K562 (cell line): ENCODE results near the gene HEMK1. TPM values are rescaled to one million over a fixed set of nuclear protein-coding genes. Genes with fewer than 3 reads are reported as not detected.

Source experiments
- ATAC-seq: fragments of 200-7000 bp; cut with Tn5 transposase; 3 replicates; pipeline ENCODE4 v1.9.1; 2020; ENCODE audit warnings: moderate library complexity
- BruUV-seq: library from RNA; stranded (reverse); fragments of 400-500 nt; replicated peaks from 2 replicates; lab custom pipeline; 2021; lab: Mats Ljungman, UMichigan
- CTCF ChIA-PET: fragments of 300-600 bp; formaldehyde crosslinking; extraction: SDS; loops from one replicate; lab custom pipeline; 2021; ENCODE audit warnings: low intra/inter-chr PET ratio; lab: Yijun Ruan, JAX
- POLR2A ChIA-PET: fragments of 300-600, 350-650 bp; sonication (Branson Sonifier 250); formaldehyde crosslinking; extraction: SDS; loops from one replicate; lab custom pipeline; 2021; ENCODE audit warnings: antibody characterized with exemption, inconsistent platforms; lab: Yijun Ruan, JAX
- DNase-seq, 4 experiments: peaks; one replicate each; pipeline versions ENCODE4 v3.0.0 to v3.0.0-alpha.2; 2011 to 2018; ENCODE audit warnings: low spot score in 3 of 4, mixed read lengths in 3 of 4; ENCODE audit errors: extremely low read depth in 1 of 4
- FAIRE-seq: peaks from 2 replicates; lab custom pipeline; 2011; peaks lifted over from hg19 to GRCh38; lab: Jason Lieb, UNC
- H2AFZ ChIP-seq: 2 replicates; pipeline ENCODE4 v1.6.0; 2011; ENCODE audit warnings: low read depth, low read length, control low read depth, inconsistent platforms
- H3K27ac ChIP-seq: fragments of 200-600 bp; 3 replicates; pipeline ENCODE4 v1.8.0; 2011; ENCODE audit warnings: low read depth, mild to moderate bottlenecking, control low read depth, inconsistent platforms, low read length, moderate library complexity, mixed read lengths; ENCODE audit errors: extremely low read depth
- H3K27me3 ChIP-seq, 2 experiments: fragments of 300-600 bp in 1 of 2; 2 replicates in 1 of 2; 3 replicates in 1 of 2; pipeline versions ENCODE4 v1.6.0 to v1.8.0; 2011; ENCODE audit warnings: inconsistent platforms in 2 of 2, low read length in 2 of 2, mild to moderate bottlenecking in 1 of 2, mixed read lengths in 1 of 2, moderate library complexity in 1 of 2; ENCODE audit not compliant: control insufficient read depth in 2 of 2, insufficient read depth in 2 of 2
- H3K36me3 ChIP-seq: fragments of 300-600 bp; 3 replicates; pipeline ENCODE4 v1.8.0; 2011; ENCODE audit warnings: mild to moderate bottlenecking, low read length, inconsistent platforms; ENCODE audit not compliant: control insufficient read depth, insufficient read depth
- H3K4me1 ChIP-seq, 2 experiments: fragments of 200-600 bp in 1 of 2; replicated peaks in 1 of 2; 2 replicates in 1 of 2; 3 replicates in 1 of 2; pipeline versions ENCODE4 v1.5.1 to v1.8.0; 2011; ENCODE audit warnings: inconsistent platforms in 2 of 2, low read length in 2 of 2, mild to moderate bottlenecking in 1 of 2, mixed read lengths in 1 of 2, moderate library complexity in 1 of 2; ENCODE audit not compliant: control insufficient read depth in 2 of 2, insufficient read depth in 2 of 2
- H3K4me2 ChIP-seq: 2 replicates; pipeline ENCODE4 v1.6.1; 2011; ENCODE audit warnings: low read length, control low read depth, inconsistent platforms, mixed read lengths; ENCODE audit not compliant: insufficient read depth
- H3K4me3 ChIP-seq: fragments of 200-600 bp; sonication (generic), shearing (Covaris generic); 2 replicates; pipeline ENCODE4 v1.5.1; 2016; ENCODE audit warnings: control low read depth, inconsistent platforms
- H3K79me2 ChIP-seq: fragments of 200-600 bp; 3 replicates; pipeline ENCODE4 v1.8.0; 2011; ENCODE audit warnings: low read length, inconsistent platforms; ENCODE audit not compliant: control insufficient read depth, insufficient read depth
- H3K9ac ChIP-seq, 2 experiments: 2 replicates each; pipeline versions ENCODE4 v1.6.0 to v1.6.1; 2011; ENCODE audit warnings: low read depth in 2 of 2, low read length in 2 of 2, control low read depth in 1 of 2, inconsistent platforms in 1 of 2, mild to moderate bottlenecking in 1 of 2, mixed read lengths in 1 of 2; ENCODE audit not compliant: insufficient read depth in 1 of 2
- H3K9me1 ChIP-seq: one replicate; pipeline ENCODE4 v1.6.0; 2011; ENCODE audit warnings: inconsistent platforms, mild to moderate bottlenecking, low read length, moderate library complexity; ENCODE audit not compliant: control insufficient read depth, insufficient read depth
- H3K9me3 ChIP-seq: replicated peaks from 2 replicates; pipeline ENCODE4 v1.5.1; 2011; ENCODE audit warnings: low read depth, low read length, inconsistent platforms; ENCODE audit not compliant: control insufficient read depth, insufficient read depth
- H4K20me1 ChIP-seq: replicated peaks from 2 replicates; pipeline ENCODE4 v1.6.1; 2011; ENCODE audit warnings: low read length, inconsistent platforms, mixed read lengths; ENCODE audit not compliant: control insufficient read depth, insufficient read depth
- CREB3 ChIP-seq: fragments of 450-650 bp; conservative IDR thresholded peaks from 2 replicates; pipeline ENCODE4 v1.6.1; 2016; ENCODE audit warnings: missing genetic modification characterization, low read depth, mild to moderate bottlenecking, missing compliant biosample characterization, moderate library complexity
- FOXM1 ChIP-seq, 2 experiments: fragments of 450-650 bp in 1 of 2; sonication (generic) in 1 of 2; formaldehyde crosslinking in 1 of 2; IDR thresholded peaks; 2 replicates each; pipeline versions ENCODE4 v1.6.1 to v1.9.0; 2017 to 2022; ENCODE audit warnings: low read depth in 2 of 2, mild to moderate bottlenecking in 2 of 2, missing genetic modification reagents in 1 of 2, moderate library complexity in 1 of 2
- PHF21A ChIP-seq: fragments of 450-650 bp; IDR thresholded peaks from 2 replicates; pipeline ENCODE4 v1.6.1; 2017; ENCODE audit warnings: low read depth, borderline replicate concordance
- RCOR1 ChIP-seq, 2 experiments: IDR thresholded peaks; 2 replicates each; pipeline ENCODE4 v1.6.1; 2012; ENCODE audit warnings: low read depth in 2 of 2, low read length in 2 of 2, borderline replicate concordance in 1 of 2, improper control_type of control experiment in 1 of 2
- ZFP36 ChIP-seq: fragments of 150-350 bp; IDR thresholded peaks from 2 replicates; pipeline ENCODE4 v1.6.1; 2018; ENCODE audit warnings: low read length, low read depth; ENCODE audit not compliant: partially characterized antibody
- ZNF561 ChIP-seq: fragments of 450-650 bp; formaldehyde crosslinking; conservative IDR thresholded peaks from 2 replicates; pipeline ENCODE4 v1.4.0; 2020; ENCODE audit warnings: mild to moderate bottlenecking, moderate library complexity
- WGBS: fragments of 100-300 bp; shearing (Covaris generic); methylation state at CpG from one replicate; pipeline ENCODE4 v1.1.6; 2016; ENCODE audit warnings: low coverage, mixed read lengths; ENCODE audit not compliant: insufficient coverage; ENCODE audit errors: missing lambda C conversion rate; 5-methylcytosine and 5-hydroxymethylcytosine counted together
- in situ Hi-C: fragments of 300-500 bp; cut with MboI; formaldehyde crosslinking; loops from 4 replicates; pipeline ENCODE4 v1.15.0; 2018; ENCODE audit warnings: inconsistent platforms, mixed read lengths
- intact Hi-C: fragments of 100-400 bp; cut with micrococcal nuclease; formaldehyde crosslinking; loops from 2 replicates; pipeline ENCODE4 v1.14.2; 2022
- polyA plus RNA-seq, 8 experiments: library from polyadenylated mRNA; depleted of rRNA in 4 of 8; stranded (reverse) in 5 of 8; unstranded in 3 of 8; fragments of >200 nt; fragmentation: Nextera tagmentation in 2 of 8; fragmentation: Illumina TruSeq in 1 of 8; extraction: Ambion mirVana in 2 of 8; extraction: Trizol in 1 of 8; gene quantifications; 2 replicates each; pipeline versions ENCODE4 v1.2.1 to v1.2.3, GENCODE V29; 2011 to 2014; ENCODE audit warnings: inconsistent platforms in 1 of 8, missing spikeins in 1 of 8
- total RNA-seq, 7 experiments: library from RNA; depleted of rRNA in 6 of 7; stranded (reverse); fragments of >200 nt in 6 of 7; fragmentation: Illumina TruSeq in 2 of 7; extraction: Trizol in 2 of 7; gene quantifications; 2 replicates each; pipeline versions ENCODE4 v1.2.1 to v1.2.3, GENCODE V29; 2011 to 2021; ENCODE audit warnings: low replicate concordance in 1 of 7
- TF ChIP-seq, protein P1 (sequence below): sonication (generic); formaldehyde crosslinking; IDR thresholded peaks from 2 replicates; pipeline ENCODE4 v1.8.1; 2022; ENCODE audit warnings: missing genetic modification reagents
- TF ChIP-seq, protein P2 (sequence below): sonication (generic); formaldehyde crosslinking; IDR thresholded peaks from 2 replicates; pipeline ENCODE4 v1.8.0; 2022; ENCODE audit warnings: missing genetic modification reagents, mild to moderate bottlenecking, borderline replicate concordance

HEMK1 gene
- total and polyA plus RNA-seq, 9 of the 15 experiments (the other 6 are each of a cell fraction or from before 2014, with no cell fraction given): 2.0 to 16.8 (median 11.4) TPM

DNA sequence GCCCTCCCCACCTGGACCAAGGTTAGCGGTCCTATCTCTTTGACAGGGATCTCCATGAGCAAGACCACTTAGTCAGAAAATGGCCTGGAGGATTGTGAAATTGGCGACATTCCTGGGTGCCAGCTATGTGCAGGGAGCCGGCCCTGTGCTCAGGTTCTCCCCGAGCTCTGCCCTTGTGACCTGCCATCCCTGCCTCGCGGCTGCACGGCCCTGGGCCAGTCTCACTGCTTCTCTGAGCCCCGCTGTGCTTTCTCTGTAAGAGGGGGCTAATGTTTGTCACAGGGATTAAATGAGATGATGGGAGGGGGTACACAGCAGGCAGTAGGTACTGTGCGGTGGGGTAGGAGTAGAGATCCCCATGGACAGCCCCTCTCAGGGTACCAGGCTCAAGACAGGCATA, 16.7 kb upstream of the HEMK1 start:
- H3K79me2 ChIP-seq: no peaks in the 10 kb centered on the region
- intact Hi-C loops: no loop called here
- H3K27me3 ChIP-seq: no peaks in the 10 kb centered on the region
- no peak overlapping the region for H3K4me3 ChIP-seq
- H3K4me2 ChIP-seq: no peak overlapping the region
- POLR2A ChIA-PET: interaction anchor here (0.7 kb wide), 1 partner anchor 59 kb away, joined by 5 read pairs; the partner anchor contains the start of gene CISH
- peaks cover 0 to 6% of the 10 kb centered on the region in 2 experiments; a peak in 2 of 5 replicates for H3K4me1 ChIP-seq
- ATAC-seq: no peak
- no peak for DNase-seq
- H3K36me3 ChIP-seq: no peaks in the 10 kb centered on the region
- CTCF ChIA-PET: no interaction called here
- H2AFZ ChIP-seq: no peak overlapping the region
- H3K27ac ChIP-seq: no peak overlapping the region
- H3K9me1 ChIP-seq: no peaks in the 10 kb centered on the region
- FAIRE-seq: no peak
- no peaks in the 10 kb centered on the region for H3K9me3 ChIP-seq
- 10% methylated on average over 9 of the region's 9 CpGs for WGBS
- BruUV-seq: no TSS peak
- no peaks in the 10 kb centered on the region for H4K20me1 ChIP-seq
- H3K9ac ChIP-seq: no peak overlapping the region; a peak in 1 of 4 replicates
- in situ Hi-C loops: no loop called here
- TF ChIP-seq CREB3 (tag) (no peak), PHF21A (no peak), ZNF561 (no peak), FOXM1 (IDR thresholded peaks at IDR 0.05; ENCODE audit: low read depth) (no peak), FOXM1 (CRISPR knock-in tag; IDR thresholded peaks at IDR 0.05; ENCODE audit: low read depth) (no peak), RCOR1 (IDR thresholded peaks at IDR 0.05; ENCODE audit: borderline replicate concordance in 1 of 2, low read depth in 2 of 2, low read length in 2 of 2) (no peak), ZFP36 (no peak)
- TF ChIP-seq, protein P1, sequence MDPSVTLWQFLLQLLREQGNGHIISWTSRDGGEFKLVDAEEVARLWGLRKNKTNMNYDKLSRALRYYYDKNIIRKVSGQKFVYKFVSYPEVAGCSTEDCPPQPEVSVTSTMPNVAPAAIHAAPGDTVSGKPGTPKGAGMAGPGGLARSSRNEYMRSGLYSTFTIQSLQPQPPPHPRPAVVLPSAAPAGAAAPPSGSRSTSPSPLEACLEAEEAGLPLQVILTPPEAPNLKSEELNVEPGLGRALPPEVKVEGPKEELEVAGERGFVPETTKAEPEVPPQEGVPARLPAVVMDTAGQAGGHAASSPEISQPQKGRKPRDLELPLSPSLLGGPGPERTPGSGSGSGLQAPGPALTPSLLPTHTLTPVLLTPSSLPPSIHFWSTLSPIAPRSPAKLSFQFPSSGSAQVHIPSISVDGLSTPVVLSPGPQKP (CRISPR knock-in tag): no peak
- TF ChIP-seq, protein P2, sequence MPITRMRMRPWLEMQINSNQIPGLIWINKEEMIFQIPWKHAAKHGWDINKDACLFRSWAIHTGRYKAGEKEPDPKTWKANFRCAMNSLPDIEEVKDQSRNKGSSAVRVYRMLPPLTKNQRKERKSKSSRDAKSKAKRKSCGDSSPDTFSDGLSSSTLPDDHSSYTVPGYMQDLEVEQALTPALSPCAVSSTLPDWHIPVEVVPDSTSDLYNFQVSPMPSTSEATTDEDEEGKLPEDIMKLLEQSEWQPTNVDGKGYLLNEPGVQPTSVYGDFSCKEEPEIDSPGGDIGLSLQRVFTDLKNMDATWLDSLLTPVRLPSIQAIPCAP (CRISPR knock-in tag): no peak
